SK-N-SH (cell line): ENCODE results near the gene ATXN7L3. TPM values are rescaled to one million over a fixed set of nuclear protein-coding genes. Genes with fewer than 3 reads are reported as not detected.

Source experiments
- CTCF ChIA-PET: fragments of 300-600, 350-600 bp; formaldehyde crosslinking; extraction: SDS; loops from one replicate; lab custom pipeline; 2021; lab: Yijun Ruan, JAX
- POLR2A ChIA-PET: fragments of 350-600 bp; sonication (Branson Sonifier 250); formaldehyde crosslinking; extraction: SDS; loops from one replicate; lab custom pipeline; 2020; ENCODE audit warnings: antibody characterized with exemption, inconsistent platforms; lab: Yijun Ruan, JAX
- DNase-seq: peaks from one replicate; pipeline ENCODE4 v3.0.0; 2012
- H2AFZ ChIP-seq: fragments of 200-600 bp; sonication (generic); 2 replicates; pipeline ENCODE4 v1.8.1; 2016; ENCODE audit warnings: antibody characterized with exemption, mild to moderate bottlenecking, low read depth
- H3F3A ChIP-seq: fragments of 200-600 bp; sonication (generic); replicated peaks from 2 replicates; pipeline ENCODE3; 2016; ENCODE audit warnings: antibody characterized with exemption, mild to moderate bottlenecking; ENCODE audit not compliant: insufficient read depth
- H3K27ac ChIP-seq, 2 experiments: fragments of 200-500 bp in 1 of 2; fragments of 200-600 bp in 1 of 2; sonication (Bioruptor generic) in 1 of 2; sonication (generic), shearing (Covaris generic) in 1 of 2; 2 replicates each; pipeline versions ENCODE4 v1.5.1 to v1.6.1; 2014 to 2016; ENCODE audit warnings: low read depth in 2 of 2, inconsistent platforms in 1 of 2, low read length in 1 of 2, mild to moderate bottlenecking in 1 of 2, mixed read lengths in 1 of 2
- H3K27me3 ChIP-seq: fragments of 200-600 bp; sonication (generic), shearing (Covaris generic); 2 replicates; pipeline ENCODE4 v1.6.1; 2016; ENCODE audit warnings: mixed run types; ENCODE audit not compliant: insufficient read depth
- H3K36me3 ChIP-seq, 2 experiments: fragments of 200-500 bp in 1 of 2; fragments of 200-600 bp in 1 of 2; sonication (Bioruptor generic) in 1 of 2; sonication (generic) in 1 of 2; replicated peaks in 1 of 2; 2 replicates each; pipeline versions ENCODE3 to v1.5.1; 2014 to 2016; ENCODE audit warnings: low read length in 1 of 2, mild to moderate bottlenecking in 1 of 2; ENCODE audit not compliant: insufficient read depth in 2 of 2, control insufficient read depth in 1 of 2
- H3K4me1 ChIP-seq, 2 experiments: fragments of 200-500 bp in 1 of 2; fragments of 200-600 bp in 1 of 2; sonication (Bioruptor generic) in 1 of 2; sonication (generic), shearing (Covaris generic) in 1 of 2; 2 replicates each; pipeline versions ENCODE4 v1.5.1 to v1.6.1; 2014 to 2016; ENCODE audit warnings: low read depth in 1 of 2, low read length in 1 of 2, mixed run types in 1 of 2; ENCODE audit not compliant: insufficient read depth in 2 of 2, control insufficient read depth in 1 of 2
- H3K4me2 ChIP-seq: fragments of 200-600 bp; sonication (generic), shearing (Covaris generic); 2 replicates; pipeline ENCODE4 v1.6.1; 2017; ENCODE audit warnings: mixed run types
- H3K4me3 ChIP-seq, 2 experiments: fragments of 200-500 bp in 1 of 2; fragments of 200-600 bp in 1 of 2; sonication (Bioruptor generic) in 1 of 2; sonication (generic), shearing (Covaris generic) in 1 of 2; 2 replicates each; pipeline versions ENCODE4 v1.5.1 to v1.8.1; 2014 to 2016; ENCODE audit warnings: low read depth in 2 of 2, inconsistent platforms in 1 of 2, low read length in 1 of 2, mild to moderate bottlenecking in 1 of 2, mixed read lengths in 1 of 2, moderate library complexity in 1 of 2
- H3K79me2 ChIP-seq: fragments of 200-600 bp; sonication (generic); 2 replicates; pipeline ENCODE4 v1.8.1; 2017; ENCODE audit warnings: mild to moderate bottlenecking; ENCODE audit not compliant: insufficient read depth
- H3K9ac ChIP-seq: fragments of 200-600 bp; sonication (generic); 2 replicates; pipeline ENCODE4 v1.6.1; 2017; ENCODE audit warnings: mixed run types
- H3K9me2 ChIP-seq: fragments of 200-600 bp; sonication (generic); 2 replicates; pipeline ENCODE4 v1.6.1; 2017; ENCODE audit warnings: mixed run types
- H3K9me3 ChIP-seq: fragments of 200-600 bp; sonication (generic); 2 replicates; pipeline ENCODE4 v1.6.1; 2017; ENCODE audit warnings: mixed run types, mild to moderate bottlenecking, moderate library complexity
- H4K20me1 ChIP-seq: fragments of 200-600 bp; sonication (generic); 2 replicates; pipeline ENCODE4 v1.6.1; 2017; ENCODE audit warnings: mild to moderate bottlenecking, mixed run types; ENCODE audit not compliant: insufficient read depth
- GABPA ChIP-seq: IDR thresholded peaks from 2 replicates; pipeline ENCODE4 v1.4.0; 2012; ENCODE audit warnings: low read depth, mild to moderate bottlenecking
- JUND ChIP-seq: IDR thresholded peaks from 2 replicates; pipeline ENCODE4 v1.4.0; 2012
- MEF2A ChIP-seq: IDR thresholded peaks from 2 replicates; pipeline ENCODE4 v1.4.0; 2012; ENCODE audit warnings: low read depth, borderline replicate concordance
- MXI1 ChIP-seq: IDR thresholded peaks from 2 replicates; pipeline ENCODE4 v1.6.1; 2012; ENCODE audit warnings: mild to moderate bottlenecking, low read depth, low read length, improper control_type of control experiment
- POLR2AphosphoS5 ChIP-seq: IDR thresholded peaks from 2 replicates; pipeline ENCODE4 v1.6.1; 2012; ENCODE audit warnings: low read depth, low read length
- RAD21 ChIP-seq: IDR thresholded peaks from 2 replicates; pipeline ENCODE4 v1.6.1; 2012; ENCODE audit warnings: mild to moderate bottlenecking, low read length
- REST ChIP-seq: IDR thresholded peaks from 2 replicates; pipeline ENCODE4 v1.6.1; 2012; ENCODE audit warnings: mild to moderate bottlenecking, low read depth, low read length, moderate library complexity
- TAF1 ChIP-seq: IDR thresholded peaks from 2 replicates; pipeline ENCODE4 v1.6.1; 2012; ENCODE audit warnings: low read depth, mild to moderate bottlenecking, low read length, moderate library complexity, borderline replicate concordance
- TCF12 ChIP-seq: IDR thresholded peaks from 2 replicates; pipeline ENCODE4 v1.4.0; 2012
- WGBS: methylation state at CpG from one replicate; pipeline ENCODE4 v1.1.6; 2017; ENCODE audit warnings: low lambda C conversion rate; 5-methylcytosine and 5-hydroxymethylcytosine counted together
- polyA plus RNA-seq, 3 experiments: library from polyadenylated mRNA; depleted of rRNA; stranded (reverse); fragments of >200 nt; gene quantifications; 2 replicates each; pipeline ENCODE4 v1.2.3, GENCODE V29; 2012
- TF ChIP-seq, protein P1 (sequence below): IDR thresholded peaks from 2 replicates; pipeline ENCODE4 v1.4.0; 2012; ENCODE audit warnings: low read depth, borderline replicate concordance
- TF ChIP-seq, protein P2 (sequence below): fragments of 150-350 bp; IDR thresholded peaks from 2 replicates; pipeline ENCODE4 v1.6.1; 2016; ENCODE audit warnings: mild to moderate bottlenecking, low read depth, low read length
- TF ChIP-seq, protein P3 (sequence below): fragments of 200-600 bp; sonication (generic); IDR thresholded peaks from 2 replicates; pipeline ENCODE4 v1.6.1; 2017; ENCODE audit warnings: antibody characterized with exemption, mild to moderate bottlenecking, moderate library complexity
- TF ChIP-seq, protein P4 (sequence below): IDR thresholded peaks from 2 replicates; pipeline ENCODE4 v1.4.0; 2012; ENCODE audit warnings: low read depth

ATXN7L3 gene
- polyA plus RNA-seq, 1 of the 3 experiments (the other 2 are of a cell fraction) = 47.7 TPM

DNA sequence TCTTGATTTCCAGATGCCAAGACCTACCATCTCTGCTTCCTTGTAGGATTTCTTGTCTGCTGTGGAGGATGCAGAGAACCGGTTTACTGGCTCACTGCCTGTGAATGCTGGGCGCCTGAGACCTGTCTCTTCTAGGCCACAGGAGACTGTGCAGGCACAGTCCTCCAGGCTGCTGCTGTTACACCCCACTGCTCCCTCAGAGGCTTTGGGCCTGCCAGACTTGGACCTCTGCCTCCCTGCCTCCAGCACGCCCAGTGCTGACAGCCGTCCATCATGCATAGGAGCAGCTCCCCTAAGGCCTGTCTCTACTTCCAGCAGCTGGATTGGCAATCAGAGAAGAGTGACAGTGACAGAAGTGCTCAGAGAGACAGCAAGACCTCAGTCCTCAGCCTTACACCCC, 51.9 kb downstream of the ATXN7L3 start:
- no peak overlapping the region for H3K4me2 ChIP-seq
- H4K20me1 ChIP-seq = no peaks in the 10 kb centered on the region
- POLR2A ChIA-PET = interaction anchor here (0.9 kb wide), 1 partner anchor 24 kb away, joined by 3 read pairs; the partner anchor contains the start of gene HDAC5
- no peak for DNase-seq
- H3K9me2 ChIP-seq = no peaks in the 10 kb centered on the region
- H3K27ac ChIP-seq = no peak overlapping the region
- H3K36me3 ChIP-seq = peaks cover 0 to 8% of the 10 kb centered on the region in 2 experiments
- H3K4me1 ChIP-seq = peaks cover 0 to 2% of the 10 kb centered on the region in 2 experiments; a peak in 1 of 4 replicates
- no peak for TF ChIP-seq JUND
- TF ChIP-seq TCF12 = no peak
- TF ChIP-seq, protein P1, sequence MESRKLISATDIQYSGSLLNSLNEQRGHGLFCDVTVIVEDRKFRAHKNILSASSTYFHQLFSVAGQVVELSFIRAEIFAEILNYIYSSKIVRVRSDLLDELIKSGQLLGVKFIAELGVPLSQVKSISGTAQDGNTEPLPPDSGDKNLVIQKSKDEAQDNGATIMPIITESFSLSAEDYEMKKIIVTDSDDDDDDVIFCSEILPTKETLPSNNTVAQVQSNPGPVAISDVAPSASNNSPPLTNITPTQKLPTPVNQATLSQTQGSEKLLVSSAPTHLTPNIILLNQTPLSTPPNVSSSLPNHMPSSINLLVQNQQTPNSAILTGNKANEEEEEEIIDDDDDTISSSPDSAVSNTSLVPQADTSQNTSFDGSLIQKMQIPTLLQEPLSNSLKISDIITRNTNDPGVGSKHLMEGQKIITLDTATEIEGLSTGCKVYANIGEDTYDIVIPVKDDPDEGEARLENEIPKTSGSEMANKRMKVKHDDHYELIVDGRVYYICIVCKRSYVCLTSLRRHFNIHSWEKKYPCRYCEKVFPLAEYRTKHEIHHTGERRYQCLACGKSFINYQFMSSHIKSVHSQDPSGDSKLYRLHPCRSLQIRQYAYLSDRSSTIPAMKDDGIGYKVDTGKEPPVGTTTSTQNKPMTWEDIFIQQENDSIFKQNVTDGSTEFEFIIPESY = no peak
- TF ChIP-seq TAF1 = no peak
- TF ChIP-seq, all 33 proteins: peak for 0
- CTCF ChIA-PET = no interaction called here
- H3K4me3 ChIP-seq = no peak overlapping the region
- H3F3A ChIP-seq = no peaks in the 10 kb centered on the region
- 94% methylated on average over 3 of the region's 4 CpGs for WGBS
- no peak overlapping the region for H2AFZ ChIP-seq
- H3K27me3 ChIP-seq = no peaks in the 10 kb centered on the region
- no peaks in the 10 kb centered on the region for H3K9me3 ChIP-seq
- no peak overlapping the region for H3K9ac ChIP-seq
- H3K79me2 ChIP-seq = peaks cover 55% of the 10 kb centered on the region

GRCh38 chr17:44146375-44147346, 53.0 kb downstream of the ATXN7L3 start:
- Histone ChIP-seq H3F3A (no peaks in the 10 kb centered on the region), H3K4me2 (no peak overlapping the region), H3K27me3 (no peaks in the 10 kb centered on the region), H3K79me2 (peaks cover 56% of the 10 kb centered on the region), H3K9me3 (no peaks in the 10 kb centered on the region), H2AFZ (no peak overlapping the region), H3K36me3 (peaks cover 0 to 4% of the 10 kb centered on the region in 2 experiments), H3K9ac (no peak overlapping the region), H3K9me2 (no peaks in the 10 kb centered on the region), H3K4me1 (peaks cover 0 to 4% of the 10 kb centered on the region in 2 experiments; a peak in 1 of 4 replicates), H3K4me3 (no peak overlapping the region), H4K20me1 (no peaks in the 10 kb centered on the region), H3K27ac (peak overlapping the region in 1 of 2 experiments; percentile 25; a peak in 1 of 4 replicates)
- WGBS = 41% methylated on average over 2 of the region's 2 CpGs
- CTCF ChIA-PET = interaction anchor here (1.3 to 1.4 kb wide), 2 partner anchors 22 to 184 kb away, joined by 4 to 6 read pairs; no protein-coding TSS in a partner anchor
- peak; percentile 21 for DNase-seq
- TF ChIP-seq TAF1 (no peak), MXI1 (no peak), GABPA (no peak), POLR2AphosphoS5 (no peak), RAD21 (no peak), REST (no peak), MEF2A (no peak), JUND (no peak)
- TF ChIP-seq, protein P2, sequence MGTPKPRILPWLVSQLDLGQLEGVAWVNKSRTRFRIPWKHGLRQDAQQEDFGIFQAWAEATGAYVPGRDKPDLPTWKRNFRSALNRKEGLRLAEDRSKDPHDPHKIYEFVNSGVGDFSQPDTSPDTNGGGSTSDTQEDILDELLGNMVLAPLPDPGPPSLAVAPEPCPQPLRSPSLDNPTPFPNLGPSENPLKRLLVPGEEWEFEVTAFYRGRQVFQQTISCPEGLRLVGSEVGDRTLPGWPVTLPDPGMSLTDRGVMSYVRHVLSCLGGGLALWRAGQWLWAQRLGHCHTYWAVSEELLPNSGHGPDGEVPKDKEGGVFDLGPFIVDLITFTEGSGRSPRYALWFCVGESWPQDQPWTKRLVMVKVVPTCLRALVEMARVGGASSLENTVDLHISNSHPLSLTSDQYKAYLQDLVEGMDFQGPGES = no peak
- TF ChIP-seq, protein P3, sequence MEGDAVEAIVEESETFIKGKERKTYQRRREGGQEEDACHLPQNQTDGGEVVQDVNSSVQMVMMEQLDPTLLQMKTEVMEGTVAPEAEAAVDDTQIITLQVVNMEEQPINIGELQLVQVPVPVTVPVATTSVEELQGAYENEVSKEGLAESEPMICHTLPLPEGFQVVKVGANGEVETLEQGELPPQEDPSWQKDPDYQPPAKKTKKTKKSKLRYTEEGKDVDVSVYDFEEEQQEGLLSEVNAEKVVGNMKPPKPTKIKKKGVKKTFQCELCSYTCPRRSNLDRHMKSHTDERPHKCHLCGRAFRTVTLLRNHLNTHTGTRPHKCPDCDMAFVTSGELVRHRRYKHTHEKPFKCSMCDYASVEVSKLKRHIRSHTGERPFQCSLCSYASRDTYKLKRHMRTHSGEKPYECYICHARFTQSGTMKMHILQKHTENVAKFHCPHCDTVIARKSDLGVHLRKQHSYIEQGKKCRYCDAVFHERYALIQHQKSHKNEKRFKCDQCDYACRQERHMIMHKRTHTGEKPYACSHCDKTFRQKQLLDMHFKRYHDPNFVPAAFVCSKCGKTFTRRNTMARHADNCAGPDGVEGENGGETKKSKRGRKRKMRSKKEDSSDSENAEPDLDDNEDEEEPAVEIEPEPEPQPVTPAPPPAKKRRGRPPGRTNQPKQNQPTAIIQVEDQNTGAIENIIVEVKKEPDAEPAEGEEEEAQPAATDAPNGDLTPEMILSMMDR = no peak
- TF ChIP-seq, protein P4, sequence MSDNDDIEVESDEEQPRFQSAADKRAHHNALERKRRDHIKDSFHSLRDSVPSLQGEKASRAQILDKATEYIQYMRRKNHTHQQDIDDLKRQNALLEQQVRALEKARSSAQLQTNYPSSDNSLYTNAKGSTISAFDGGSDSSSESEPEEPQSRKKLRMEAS = no peak
- POLR2A ChIA-PET = interaction anchor here (1.2 kb wide), 1 partner anchor 9 kb away, joined by 4 read pairs; no protein-coding TSS in a partner anchor
